Astrocyte (in vitro differentiated cells and primary cell): ENCODE measurements around the gene PREX1. TPM values are rescaled to one million over a fixed set of nuclear protein-coding genes. Genes with fewer than 3 reads are reported as not detected.

Experiments used
- DNase-seq: peaks from one replicate; pipeline ENCODE4 v3.0.0-alpha.2; 2010; ENCODE audit warnings: low read depth
- FAIRE-seq: peaks from 2 replicates; lab custom pipeline; 2011; peaks lifted over from hg19 to GRCh38; lab: Jason Lieb, UNC
- H2AFZ ChIP-seq: 2 replicates; pipeline ENCODE4 v1.6.0; 2012; ENCODE audit warnings: low read depth, low read length, inconsistent platforms
- H3K27ac ChIP-seq: 2 replicates; pipeline ENCODE4 v1.5.1; 2011; ENCODE audit warnings: low read depth, low read length, inconsistent platforms
- H3K27me3 ChIP-seq: 2 replicates; pipeline ENCODE4 v1.6.0; 2011; ENCODE audit warnings: low read length, inconsistent platforms; ENCODE audit not compliant: insufficient read depth
- H3K36me3 ChIP-seq: 2 replicates; pipeline ENCODE4 v1.5.1; 2011; ENCODE audit warnings: low read length, inconsistent platforms; ENCODE audit not compliant: insufficient read depth
- H3K4me1 ChIP-seq: 2 replicates; pipeline ENCODE4 v1.5.1; 2011; ENCODE audit warnings: low read length, inconsistent platforms; ENCODE audit not compliant: insufficient read depth
- H3K4me2 ChIP-seq: 2 replicates; pipeline ENCODE4 v1.6.0; 2012; ENCODE audit warnings: low read length, inconsistent platforms
- H3K4me3 ChIP-seq: 2 replicates; pipeline ENCODE4 v1.5.1; 2011; ENCODE audit warnings: low read depth, mild to moderate bottlenecking, low read length, inconsistent platforms; ENCODE audit not compliant: insufficient read depth
- H3K79me2 ChIP-seq: 2 replicates; pipeline ENCODE4 v1.6.0; 2012; ENCODE audit warnings: mild to moderate bottlenecking, low read length, inconsistent platforms; ENCODE audit not compliant: insufficient read depth
- H3K9ac ChIP-seq: 2 replicates; pipeline ENCODE4 v1.6.0; 2012; ENCODE audit warnings: mild to moderate bottlenecking, low read length, inconsistent platforms
- H3K9me3 ChIP-seq: 2 replicates; pipeline ENCODE4 v1.5.1; 2012; ENCODE audit warnings: low read depth, mild to moderate bottlenecking, low read length, inconsistent platforms; ENCODE audit not compliant: insufficient read depth
- H4K20me1 ChIP-seq: 2 replicates; pipeline ENCODE4 v1.6.0; 2012; ENCODE audit warnings: low read length, inconsistent platforms; ENCODE audit not compliant: insufficient read depth
- H3K27ac Mint-ChIP-seq: one replicate; pipeline ENCODE4 v1.8.0; 2021; ENCODE audit warnings: mild to moderate bottlenecking, mixed read lengths; ENCODE audit not compliant: unreplicated experiment
- H3K27me3 Mint-ChIP-seq: one replicate; pipeline ENCODE4 v1.8.0; 2021; ENCODE audit warnings: low read depth, mixed read lengths; ENCODE audit not compliant: unreplicated experiment
- H3K36me3 Mint-ChIP-seq: one replicate; pipeline ENCODE4 v1.8.0; 2021; ENCODE audit warnings: low read depth, mixed read lengths; ENCODE audit not compliant: unreplicated experiment
- H3K4me1 Mint-ChIP-seq: one replicate; pipeline ENCODE4 v1.8.0; 2021; ENCODE audit warnings: low read depth, mixed read lengths; ENCODE audit not compliant: unreplicated experiment
- H3K4me3 Mint-ChIP-seq: one replicate; pipeline ENCODE4 v1.8.0; 2021; ENCODE audit warnings: mild to moderate bottlenecking, moderate library complexity, mixed read lengths; ENCODE audit not compliant: unreplicated experiment
- H3K9me3 Mint-ChIP-seq: one replicate; pipeline ENCODE4 v1.8.0; 2021; ENCODE audit warnings: mild to moderate bottlenecking, mixed read lengths; ENCODE audit not compliant: unreplicated experiment
- EZH2 ChIP-seq: IDR thresholded peaks from 2 replicates; pipeline ENCODE4 v1.6.1; 2012; ENCODE audit warnings: mild to moderate bottlenecking, low read length, inconsistent platforms; ENCODE audit not compliant: insufficient read depth
- total RNA-seq: library from RNA; stranded (reverse); gene quantifications from 2 replicates; pipeline ENCODE4 v1.2.1, GENCODE V29; 2021
- TF ChIP-seq, protein P1 (sequence below): IDR thresholded peaks from 2 replicates; pipeline ENCODE4 v1.5.1; 2011; ENCODE audit warnings: low read depth, mild to moderate bottlenecking, inconsistent platforms, low read length, moderate library complexity; ENCODE audit not compliant: insufficient read depth

The PREX1 gene
- total RNA-seq, 1 donor from 2014 or later, result 3.5 TPM

DNA sequence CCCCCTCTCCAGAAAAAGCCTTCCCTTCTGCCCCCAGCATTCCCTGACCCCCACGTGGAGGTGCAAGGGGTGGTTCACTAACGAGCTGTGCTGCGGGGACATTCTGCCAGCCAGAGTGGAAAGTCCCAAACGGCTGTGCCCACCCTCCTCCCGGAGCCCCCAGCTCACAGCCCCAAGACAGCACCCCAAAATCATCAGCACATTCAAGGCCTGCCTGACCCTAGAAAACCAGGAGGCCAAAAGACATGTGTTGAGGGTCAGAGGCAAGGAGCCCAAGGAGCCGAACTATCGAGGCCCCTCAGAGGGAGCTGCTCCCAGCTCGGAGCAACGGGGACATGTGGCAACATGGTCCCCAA, 197.9 kb downstream of the PREX1 start:
- H3K79me2 ChIP-seq, result no peaks in the 10 kb centered on the region
- FAIRE-seq (no peak), DNase-seq (no peak)
- no peaks in the 10 kb centered on the region for H3K9me3 ChIP-seq
- Mint-ChIP-seq H3K9me3 (no peaks in the 10 kb centered on the region), H3K4me1 (peaks cover 3% of the 10 kb centered on the region), H3K27ac (no peak overlapping the region), H3K36me3 (no peaks in the 10 kb centered on the region), H3K4me3 (no peak overlapping the region), H3K27me3 (peaks cover 5% of the 10 kb centered on the region)
- H2AFZ ChIP-seq, result no peak overlapping the region
- H3K4me3 ChIP-seq, result no peak overlapping the region
- no peaks in the 10 kb centered on the region for H4K20me1 ChIP-seq
- TF ChIP-seq, protein P1, sequence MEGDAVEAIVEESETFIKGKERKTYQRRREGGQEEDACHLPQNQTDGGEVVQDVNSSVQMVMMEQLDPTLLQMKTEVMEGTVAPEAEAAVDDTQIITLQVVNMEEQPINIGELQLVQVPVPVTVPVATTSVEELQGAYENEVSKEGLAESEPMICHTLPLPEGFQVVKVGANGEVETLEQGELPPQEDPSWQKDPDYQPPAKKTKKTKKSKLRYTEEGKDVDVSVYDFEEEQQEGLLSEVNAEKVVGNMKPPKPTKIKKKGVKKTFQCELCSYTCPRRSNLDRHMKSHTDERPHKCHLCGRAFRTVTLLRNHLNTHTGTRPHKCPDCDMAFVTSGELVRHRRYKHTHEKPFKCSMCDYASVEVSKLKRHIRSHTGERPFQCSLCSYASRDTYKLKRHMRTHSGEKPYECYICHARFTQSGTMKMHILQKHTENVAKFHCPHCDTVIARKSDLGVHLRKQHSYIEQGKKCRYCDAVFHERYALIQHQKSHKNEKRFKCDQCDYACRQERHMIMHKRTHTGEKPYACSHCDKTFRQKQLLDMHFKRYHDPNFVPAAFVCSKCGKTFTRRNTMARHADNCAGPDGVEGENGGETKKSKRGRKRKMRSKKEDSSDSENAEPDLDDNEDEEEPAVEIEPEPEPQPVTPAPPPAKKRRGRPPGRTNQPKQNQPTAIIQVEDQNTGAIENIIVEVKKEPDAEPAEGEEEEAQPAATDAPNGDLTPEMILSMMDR, result no peak
- TF ChIP-seq EZH2, result no peak
- H3K4me1 ChIP-seq, result peaks cover 8% of the 10 kb centered on the region
- no peak overlapping the region for H3K27ac ChIP-seq
- H3K36me3 ChIP-seq, result no peaks in the 10 kb centered on the region
- no peaks in the 10 kb centered on the region for H3K27me3 ChIP-seq
- no peak overlapping the region for H3K9ac ChIP-seq
- no peak overlapping the region for H3K4me2 ChIP-seq

DNA sequence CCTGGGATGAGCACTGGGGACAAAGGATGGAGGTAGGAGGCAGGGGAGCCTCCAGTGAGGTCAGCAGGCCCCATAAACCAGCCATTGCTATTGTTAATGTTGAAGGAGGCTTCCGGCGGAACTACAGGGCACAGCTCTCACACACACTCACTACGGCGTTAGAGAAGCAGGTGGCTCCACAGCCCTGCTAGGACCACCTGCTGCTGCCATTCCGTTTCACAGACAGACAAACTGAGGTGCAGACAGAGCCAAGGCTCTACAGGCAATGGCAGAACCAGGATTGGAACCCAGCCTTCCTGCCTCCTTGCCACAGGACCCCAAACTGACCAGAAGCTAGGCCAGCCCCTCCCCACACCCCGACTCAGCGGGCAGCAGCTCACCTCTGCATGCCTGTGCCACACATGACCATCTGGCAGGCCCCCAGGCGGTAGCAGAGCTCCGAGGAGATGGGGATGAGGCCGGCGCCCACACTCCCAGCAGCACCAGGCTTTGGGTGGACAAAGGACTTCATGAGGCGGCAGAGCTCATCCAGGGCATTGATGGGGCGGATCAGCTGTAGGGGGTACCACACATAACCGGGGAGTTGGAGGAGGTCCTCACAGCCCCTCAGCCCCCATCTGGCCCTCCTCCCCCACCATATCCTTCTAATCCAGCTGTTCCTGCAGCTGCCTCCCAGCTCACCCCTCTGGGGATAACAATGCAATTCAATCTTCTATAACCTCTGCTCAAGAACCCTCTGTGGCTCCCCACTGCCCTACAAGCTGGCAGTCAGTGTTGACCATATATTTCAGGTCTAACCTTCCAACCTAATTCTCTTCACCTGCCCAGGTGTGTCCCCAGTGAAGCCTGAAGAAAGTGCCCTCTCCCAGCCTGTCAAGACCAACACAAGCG, 198.5 kb downstream of the PREX1 start:
- Mint-ChIP-seq H3K27me3 (peaks cover 5% of the 10 kb centered on the region), H3K4me1 (peaks cover 3% of the 10 kb centered on the region), H3K9me3 (no peaks in the 10 kb centered on the region), H3K4me3 (no peak overlapping the region), H3K36me3 (no peaks in the 10 kb centered on the region), H3K27ac (no peak overlapping the region)
- FAIRE-seq (no peak), DNase-seq (no peak)
- no peaks in the 10 kb centered on the region for H4K20me1 ChIP-seq
- no peaks in the 10 kb centered on the region for H3K36me3 ChIP-seq
- H3K4me3 ChIP-seq, result no peak overlapping the region
- peaks cover 8% of the 10 kb centered on the region for H3K4me1 ChIP-seq
- H3K79me2 ChIP-seq, result no peaks in the 10 kb centered on the region
- no peak overlapping the region for H3K27ac ChIP-seq
- TF ChIP-seq, protein P1, result no peak
- no peak for TF ChIP-seq EZH2
- no peak overlapping the region for H3K4me2 ChIP-seq
- no peaks in the 10 kb centered on the region for H3K9me3 ChIP-seq
- no peak overlapping the region for H3K9ac ChIP-seq
- H3K27me3 ChIP-seq, result no peaks in the 10 kb centered on the region
- H2AFZ ChIP-seq, result no peak overlapping the region

DNA sequence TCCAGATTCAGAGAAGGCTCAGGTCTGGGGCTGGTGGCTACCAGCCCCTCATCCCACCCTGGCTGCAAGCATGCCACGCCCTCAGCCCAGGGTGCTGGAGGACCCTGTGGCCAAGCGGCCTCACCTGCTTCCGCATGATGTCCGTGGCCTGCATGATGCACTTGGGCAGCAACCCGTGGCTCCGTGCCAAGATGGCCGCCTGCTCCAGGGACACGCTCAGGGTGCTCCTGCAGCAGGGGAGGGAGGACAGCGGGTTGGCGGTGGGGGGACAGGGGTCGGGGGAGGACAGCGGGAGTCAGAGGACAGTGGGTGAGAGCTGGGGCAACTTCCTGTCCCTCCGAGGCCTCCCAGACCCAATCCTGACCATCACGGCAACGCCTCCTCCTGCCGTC, 200.1 kb downstream of the PREX1 start:
- DNase-seq, result no peak
- Histone ChIP-seq H3K9ac (no peak overlapping the region), H2AFZ (no peak overlapping the region), H3K79me2 (no peaks in the 10 kb centered on the region), H3K4me3 (no peak overlapping the region), H3K9me3 (no peaks in the 10 kb centered on the region), H3K4me2 (no peak overlapping the region), H3K4me1 (peaks cover 8% of the 10 kb centered on the region), H4K20me1 (no peaks in the 10 kb centered on the region), H3K27me3 (no peaks in the 10 kb centered on the region), H3K36me3 (no peaks in the 10 kb centered on the region), H3K27ac (no peak overlapping the region)
- Mint-ChIP-seq H3K27me3 (peaks cover 5% of the 10 kb centered on the region), H3K4me3 (no peak overlapping the region), H3K9me3 (no peaks in the 10 kb centered on the region), H3K27ac (no peak overlapping the region), H3K4me1 (peaks cover 3% of the 10 kb centered on the region), H3K36me3 (no peaks in the 10 kb centered on the region)
- TF ChIP-seq, protein P1, result no peak
- TF ChIP-seq EZH2, result no peak
- no peak for FAIRE-seq
